Mammary epithelial cell (primary cell): ENCODE measurements around the gene INS.

Experiments used
- EZH2 ChIP-seq: IDR thresholded peaks from 2 replicates; pipeline ENCODE4 v1.6.1; 2012; ENCODE audit warnings: low read length, inconsistent platforms, borderline replicate concordance
- TF ChIP-seq, protein P1 (sequence below), 2 donors: IDR thresholded peaks in 1 of 2; conservative IDR thresholded peaks in 1 of 2; 2 replicates each; pipeline ENCODE4 v1.5.1; 2011 to 2012; ENCODE audit warnings: inconsistent platforms in 2 of 2, low read length in 2 of 2, mild to moderate bottlenecking in 2 of 2, control low read depth in 1 of 2, low read depth in 1 of 2; ENCODE audit not compliant: insufficient read depth in 1 of 2; ENCODE audit errors: extremely low read depth in 1 of 2

DNA sequence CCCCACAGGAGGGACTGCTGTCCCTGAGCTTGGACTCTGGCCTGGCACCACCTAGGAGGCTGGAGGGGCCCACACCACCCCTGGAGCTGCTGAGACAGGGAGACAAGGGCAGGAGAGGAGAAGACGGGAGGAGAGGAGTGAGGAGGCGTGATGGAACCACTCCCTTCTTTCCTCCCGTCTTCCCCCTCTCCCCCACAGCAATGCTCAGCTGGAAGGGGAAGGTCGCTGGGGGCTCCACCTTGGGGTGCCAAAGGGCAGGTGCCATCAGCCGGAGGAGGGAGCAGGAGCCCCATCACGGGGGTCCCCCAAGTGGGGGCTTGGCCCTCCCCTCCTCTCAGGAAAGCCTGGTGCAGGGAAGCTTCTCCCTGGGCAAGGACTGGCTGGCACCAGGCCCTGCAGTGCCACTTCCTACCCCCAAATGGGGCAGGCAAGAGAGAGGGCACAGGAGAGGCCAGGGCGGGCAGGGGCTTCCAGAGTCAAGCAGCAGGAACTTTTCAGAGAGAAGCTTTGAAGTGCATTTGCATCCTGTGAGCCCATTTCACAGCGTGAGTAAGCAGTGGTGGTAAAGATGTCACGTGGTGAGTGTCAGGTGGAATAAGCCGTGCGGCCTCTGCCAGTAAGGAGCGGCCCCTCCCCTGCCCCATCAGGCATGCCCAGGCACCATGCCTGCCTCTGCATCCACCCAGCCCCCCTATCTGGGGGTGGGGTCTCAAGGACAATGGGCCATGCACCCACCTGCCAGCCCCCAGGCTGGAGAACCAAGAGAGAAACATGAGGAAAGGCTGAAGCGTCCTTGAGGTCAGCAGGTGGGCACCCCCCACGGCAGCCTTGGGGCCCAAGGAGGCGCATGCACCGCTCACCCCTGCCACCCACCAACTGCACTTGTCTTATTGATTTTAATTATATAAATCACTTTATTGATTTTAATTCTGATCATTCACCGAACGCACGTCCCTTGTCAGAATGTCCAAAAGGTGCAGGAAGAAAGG is 26.7 kb downstream of the INS start:
- TF ChIP-seq, protein P1, sequence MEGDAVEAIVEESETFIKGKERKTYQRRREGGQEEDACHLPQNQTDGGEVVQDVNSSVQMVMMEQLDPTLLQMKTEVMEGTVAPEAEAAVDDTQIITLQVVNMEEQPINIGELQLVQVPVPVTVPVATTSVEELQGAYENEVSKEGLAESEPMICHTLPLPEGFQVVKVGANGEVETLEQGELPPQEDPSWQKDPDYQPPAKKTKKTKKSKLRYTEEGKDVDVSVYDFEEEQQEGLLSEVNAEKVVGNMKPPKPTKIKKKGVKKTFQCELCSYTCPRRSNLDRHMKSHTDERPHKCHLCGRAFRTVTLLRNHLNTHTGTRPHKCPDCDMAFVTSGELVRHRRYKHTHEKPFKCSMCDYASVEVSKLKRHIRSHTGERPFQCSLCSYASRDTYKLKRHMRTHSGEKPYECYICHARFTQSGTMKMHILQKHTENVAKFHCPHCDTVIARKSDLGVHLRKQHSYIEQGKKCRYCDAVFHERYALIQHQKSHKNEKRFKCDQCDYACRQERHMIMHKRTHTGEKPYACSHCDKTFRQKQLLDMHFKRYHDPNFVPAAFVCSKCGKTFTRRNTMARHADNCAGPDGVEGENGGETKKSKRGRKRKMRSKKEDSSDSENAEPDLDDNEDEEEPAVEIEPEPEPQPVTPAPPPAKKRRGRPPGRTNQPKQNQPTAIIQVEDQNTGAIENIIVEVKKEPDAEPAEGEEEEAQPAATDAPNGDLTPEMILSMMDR (conservative IDR thresholded peaks at IDR 0.05 in 1 of 2, IDR thresholded peaks at IDR 0.05 in 1 of 2; ENCODE audit: extremely low read depth in 1 of 2, insufficient read depth in 1 of 2, low read depth in 1 of 2, low read length in 2 of 2), result no peak
- TF ChIP-seq EZH2, result no peak
